Smooth muscle cell (in vitro differentiated cells): Measurements from ENCODE around the gene PLD3. TPM values are rescaled to one million over a fixed set of nuclear protein-coding genes. Genes with fewer than 3 reads are reported as not detected.

Experiments
- DNase-seq: peaks from one replicate; lab custom pipeline; 2025; ENCODE audit not compliant: unreplicated experiment; lab: John Stamatoyannopoulos, UW
- H2AFZ ChIP-seq: fragments of 200-600 bp; sonication (generic); 2 replicates; pipeline ENCODE4 v1.6.0; 2016; ENCODE audit warnings: antibody characterized with exemption, low read depth, mild to moderate bottlenecking
- H3F3A ChIP-seq: fragments of 200-600 bp; sonication (generic); 2 replicates; pipeline ENCODE4 v1.6.0; 2017; ENCODE audit warnings: antibody characterized with exemption, low read depth
- H3K27ac ChIP-seq: fragments of 200-600 bp; sonication (generic); 2 replicates; pipeline ENCODE4 v1.5.1; 2016; ENCODE audit warnings: low read depth, mild to moderate bottlenecking
- H3K27me3 ChIP-seq: fragments of 200-600 bp; sonication (generic); 2 replicates; pipeline ENCODE4 v1.6.1; 2016; ENCODE audit warnings: low read depth, mild to moderate bottlenecking
- H3K36me3 ChIP-seq: fragments of 200-600 bp; sonication (generic); 2 replicates; pipeline ENCODE4 v1.5.1; 2016; ENCODE audit warnings: low read depth
- H3K4me1 ChIP-seq: fragments of 200-600 bp; sonication (generic); 2 replicates; pipeline ENCODE4 v1.5.1; 2016; ENCODE audit warnings: low read depth
- H3K4me2 ChIP-seq: fragments of 200-600 bp; sonication (generic); 2 replicates; pipeline ENCODE4 v1.6.0; 2016; ENCODE audit warnings: mild to moderate bottlenecking
- H3K4me3 ChIP-seq: fragments of 200-600 bp; sonication (generic); 2 replicates; pipeline ENCODE4 v1.5.1; 2016; ENCODE audit warnings: mild to moderate bottlenecking
- H3K79me2 ChIP-seq: fragments of 200-600 bp; sonication (generic); 2 replicates; pipeline ENCODE4 v1.6.0; 2016; ENCODE audit warnings: low read depth, mild to moderate bottlenecking
- H3K9ac ChIP-seq: fragments of 200-600 bp; sonication (generic); 2 replicates; pipeline ENCODE4 v1.6.0; 2016; ENCODE audit warnings: low read depth
- H3K9me3 ChIP-seq: fragments of 200-600 bp; sonication (generic); replicated peaks from 2 replicates; pipeline ENCODE4 v1.5.1; 2016; ENCODE audit warnings: low read depth
- H4K20me1 ChIP-seq: fragments of 200-600 bp; sonication (generic); 2 replicates; pipeline ENCODE4 v1.6.0; 2016; ENCODE audit warnings: low read depth
- CTCF ChIP-seq: fragments of 200-600 bp; sonication (generic); IDR thresholded peaks from 2 replicates; pipeline ENCODE4 v1.5.1; 2017; ENCODE audit warnings: borderline replicate concordance, mild to moderate bottlenecking, antibody characterized with exemption; ENCODE audit not compliant: insufficient read depth, poor library complexity, severe bottlenecking
- WGBS: methylation state at CpG from one replicate; pipeline ENCODE4 v1.1.7; 2016; ENCODE audit warnings: low lambda C conversion rate; 5-methylcytosine and 5-hydroxymethylcytosine counted together
- polyA plus RNA-seq: library from polyadenylated mRNA; unstranded; fragments of >200 nt; fragmentation: Nextera tagmentation; extraction: Ambion mirVana; gene quantifications from 2 replicates; pipeline ENCODE4 v1.2.1, GENCODE V29; 2016
- total RNA-seq: library from RNA; depleted of rRNA; stranded (reverse); fragments of >200 nt; gene quantifications from 2 replicates; pipeline ENCODE4 v1.2.3, GENCODE V29; 2014

The PLD3 gene
- total and polyA plus RNA-seq, 2 experiments from 2014 or later: 716 to 1,023 TPM

GRCh38 chr19:40416918-40417642 is 68.6 kb downstream of the PLD3 start:
- no peak overlapping the region for H2AFZ ChIP-seq
- H3K4me3 ChIP-seq: no peak overlapping the region
- no peaks in the 10 kb centered on the region for H3K9me3 ChIP-seq
- H3F3A ChIP-seq: peaks cover 16% of the 10 kb centered on the region
- H3K4me1 ChIP-seq: peaks cover 20% of the 10 kb centered on the region
- H3K79me2 ChIP-seq: peaks cover 7% of the 10 kb centered on the region
- no peaks in the 10 kb centered on the region for H3K36me3 ChIP-seq
- no peak for TF ChIP-seq CTCF
- peak overlapping the region; percentile 75 for H3K27ac ChIP-seq
- H3K9ac ChIP-seq: no peak overlapping the region
- H3K4me2 ChIP-seq: no peak overlapping the region
- DNase-seq: no peak
- H4K20me1 ChIP-seq: peaks cover 5% of the 10 kb centered on the region
- no peaks in the 10 kb centered on the region for H3K27me3 ChIP-seq
- WGBS: 34% methylated on average over 11 of the region's 16 CpGs

GRCh38 chr19:40417643-40417981 is 69.1 kb downstream of the PLD3 start:
- Histone ChIP-seq H2AFZ (no peak overlapping the region), H3K27ac (peak overlapping the region; percentile 75), H3K4me1 (peaks cover 24% of the 10 kb centered on the region), H3K9me3 (no peaks in the 10 kb centered on the region), H3K27me3 (no peaks in the 10 kb centered on the region), H3K36me3 (no peaks in the 10 kb centered on the region), H3F3A (peaks cover 16% of the 10 kb centered on the region), H3K79me2 (peaks cover 12% of the 10 kb centered on the region), H3K4me3 (no peak overlapping the region), H3K9ac (no peak overlapping the region), H4K20me1 (peaks cover 5% of the 10 kb centered on the region), H3K4me2 (no peak overlapping the region)
- 85% methylated on average over 4 of the region's 4 CpGs for WGBS
- DNase-seq: no peak
- TF ChIP-seq CTCF: no peak

GRCh38 chr19:40418040-40418439 is 69.5 kb downstream of the PLD3 start:
- DNase-seq: no peak
- H3K9ac ChIP-seq: no peak overlapping the region
- no peak for TF ChIP-seq CTCF
- peaks cover 16% of the 10 kb centered on the region for H3K79me2 ChIP-seq
- peaks cover 24% of the 10 kb centered on the region for H3K4me1 ChIP-seq
- H2AFZ ChIP-seq: no peak overlapping the region
- H4K20me1 ChIP-seq: peaks cover 10% of the 10 kb centered on the region
- peaks cover 16% of the 10 kb centered on the region for H3F3A ChIP-seq
- WGBS: 94% methylated on average over 3 of the region's 3 CpGs
- H3K4me2 ChIP-seq: no peak overlapping the region
- H3K9me3 ChIP-seq: no peaks in the 10 kb centered on the region
- H3K27me3 ChIP-seq: no peaks in the 10 kb centered on the region
- H3K4me3 ChIP-seq: no peak overlapping the region
- peak overlapping the region; percentile 75 for H3K27ac ChIP-seq
- H3K36me3 ChIP-seq: no peaks in the 10 kb centered on the region

GRCh38 chr19:40419066-40419612 is 70.6 kb downstream of the PLD3 start:
- H3K9ac ChIP-seq: no peak overlapping the region
- peaks cover 21% of the 10 kb centered on the region for H4K20me1 ChIP-seq
- no peaks in the 10 kb centered on the region for H3K27me3 ChIP-seq
- H3F3A ChIP-seq: peaks cover 18% of the 10 kb centered on the region
- H3K4me1 ChIP-seq: peaks cover 24% of the 10 kb centered on the region
- 94% methylated on average over 5 of the region's 5 CpGs for WGBS
- no peak for TF ChIP-seq CTCF
- H3K79me2 ChIP-seq: peaks cover 27% of the 10 kb centered on the region
- no peak for DNase-seq
- H3K36me3 ChIP-seq: no peaks in the 10 kb centered on the region
- no peak overlapping the region for H3K4me2 ChIP-seq
- H3K4me3 ChIP-seq: no peak overlapping the region
- H3K9me3 ChIP-seq: no peaks in the 10 kb centered on the region
- H3K27ac ChIP-seq: no peak overlapping the region
- no peak overlapping the region for H2AFZ ChIP-seq
